Natural killer cell treated with Interleukin-12 subunit alpha and Interleukin-12 subunit beta and Interleukin-15 and Interleukin-18, amount 100 ng/mL, for 72 hours (primary cell): ENCODE data around the gene GPD1L. TPM values are rescaled to one million over a fixed set of nuclear protein-coding genes. Genes with fewer than 3 reads are reported as not detected.

Experiments used
- ATAC-seq, 2 donors: fragments of 150-1000 bp; cut with Tn5 transposase in 1 of 2; sonication (Bioruptor Pico), chemical (Tn5 transposase) in 1 of 2; 2 replicates each; pipeline ENCODE4 v1.10.0; 2021
- DNase-seq: peaks from one replicate; pipeline ENCODE4 v3.0.0; 2022; ENCODE audit warnings: low spot score
- H3K27ac Mint-ChIP-seq, 2 donors: 1 replicate in 1 of 2; 2 replicates in 1 of 2; pipeline ENCODE4 v1.8.0; 2022; ENCODE audit warnings: mixed read lengths in 2 of 2, mild to moderate bottlenecking in 1 of 2, moderate library complexity in 1 of 2
- H3K27me3 Mint-ChIP-seq, 2 donors: 1 replicate in 1 of 2; 2 replicates in 1 of 2; pipeline ENCODE4 v1.8.0; 2022; ENCODE audit warnings: mixed read lengths in 2 of 2
- H3K36me3 Mint-ChIP-seq: one replicate; pipeline ENCODE4 v1.8.0; 2022; ENCODE audit warnings: mixed read lengths
- H3K4me1 Mint-ChIP-seq, 2 donors: 1 replicate in 1 of 2; 2 replicates in 1 of 2; pipeline ENCODE4 v1.8.0; 2022; ENCODE audit warnings: low read depth in 2 of 2, mixed read lengths in 2 of 2, mild to moderate bottlenecking in 1 of 2
- H3K4me3 Mint-ChIP-seq: one replicate; pipeline ENCODE4 v1.8.0; 2022; ENCODE audit warnings: mixed read lengths
- H3K9me3 Mint-ChIP-seq: 2 replicates; pipeline ENCODE4 v1.8.0; 2022; ENCODE audit warnings: mixed read lengths
- total RNA-seq, 2 donors: library from RNA; stranded (reverse); gene quantifications; one replicate each; pipeline ENCODE4 v1.2.3, GENCODE V29; 2022

The GPD1L gene
- total RNA-seq, 2 donors from 2014 or later, result 8.8 to 18.4 TPM

GRCh38 chr3:32215185-32215584 lies 108.8 kb downstream of the GPD1L start:
- no peak for DNase-seq
- Mint-ChIP-seq H3K27ac (no peak overlapping the region), H3K27me3 (peaks cover 4 to 22% of the 10 kb centered on the region in 2 donors), H3K4me1 (no peaks in the 10 kb centered on the region), H3K9me3 (peaks cover 2% of the 10 kb centered on the region), H3K36me3 (no peaks in the 10 kb centered on the region), H3K4me3 (no peak overlapping the region)
- ATAC-seq, result no peak

GRCh38 chr3:32216172-32216783 lies 109.9 kb downstream of the GPD1L start:
- Mint-ChIP-seq H3K27ac (no peak overlapping the region), H3K27me3 (peaks cover 4 to 22% of the 10 kb centered on the region in 2 donors), H3K9me3 (peaks cover 2% of the 10 kb centered on the region), H3K4me3 (no peak overlapping the region), H3K4me1 (no peaks in the 10 kb centered on the region), H3K36me3 (no peaks in the 10 kb centered on the region)
- no peak for DNase-seq
- ATAC-seq, result no peak

GRCh38 chr3:32217339-32217738 lies 110.9 kb downstream of the GPD1L start:
- Mint-ChIP-seq H3K27me3 (peaks cover 4 to 27% of the 10 kb centered on the region in 2 donors), H3K4me1 (no peaks in the 10 kb centered on the region), H3K36me3 (no peaks in the 10 kb centered on the region), H3K4me3 (no peak overlapping the region), H3K9me3 (peaks cover 2% of the 10 kb centered on the region), H3K27ac (no peak overlapping the region)
- DNase-seq (no peak), ATAC-seq (no peak)

Other genes with a start within 250 kb of the GPD1L start
- gene OSBPL10, start 125.4 kb upstream of the GPD1L start, total RNA-seq, result 1 to 10 TPM in 1 of 2 donors, under 1 TPM in 1; 0.17 to 2.9 TPM
- not detected for gene ZNF860, start 124.9 kb upstream of the GPD1L start, total RNA-seq
- gene CMTM8, start 132.1 kb downstream of the GPD1L start, total RNA-seq, result under 1 TPM; 0.36 to 0.48 TPM